Kidney tubule cell (primary cell): Measurements from ENCODE around the gene FAT1.

Source experiments
- DNase-seq: peaks from one replicate; pipeline ENCODE4 v3.0.0-alpha.2; 2018; ENCODE audit warnings: low spot score

The FAT1 gene

GRCh38 chr4:186570193-186570996 lies 153.3 kb downstream of the FAT1 start:
- DNase-seq = peak; percentile 90

- DNase-seq = no peak
Observed at GRCh38 chr4:186569533-186570192, 154.0 kb downstream of the FAT1 start.

- DNase-seq = no peak
Observed at GRCh38 chr4:186566068-186566467, 157.6 kb downstream of the FAT1 start.

- DNase-seq = peak; percentile 16
Observed at GRCh38 chr4:186563761-186564160, 159.9 kb downstream of the FAT1 start.

GRCh38 chr4:186561748-186562147 lies 161.9 kb downstream of the FAT1 start:
- no peak for DNase-seq

GRCh38 chr4:186560647-186561046 lies 163.0 kb downstream of the FAT1 start:
- DNase-seq = no peak

GRCh38 chr4:186557486-186557885 lies 166.2 kb downstream of the FAT1 start:
- peak; percentile 53 for DNase-seq

GRCh38 chr4:186557061-186557460 lies 166.6 kb downstream of the FAT1 start:
- no peak for DNase-seq

- DNase-seq = peak; percentile 36
Observed at GRCh38 chr4:186554914-186555827, 168.5 kb downstream of the FAT1 start, which contains the start of gene MTNR1A. TSS of gene MTNR1A (minus strand) at chr4:186555567. CDS start at chr4:186555365, 202 bp downstream.

GRCh38 chr4:186554539-186554913 lies 169.1 kb downstream of the FAT1 start:
- DNase-seq = peak; percentile 64

- no peak for DNase-seq
Observed at GRCh38 chr4:186553717-186554116, 169.9 kb downstream of the FAT1 start.

GRCh38 chr4:186551849-186552248 lies 171.8 kb downstream of the FAT1 start:
- DNase-seq = no peak

- no peak for DNase-seq
Observed at GRCh38 chr4:186545436-186545835, 178.2 kb downstream of the FAT1 start.

GRCh38 chr4:186543206-186543605 lies 180.4 kb downstream of the FAT1 start:
- no peak for DNase-seq

GRCh38 chr4:186541801-186542200 lies 181.9 kb downstream of the FAT1 start:
- DNase-seq = no peak

GRCh38 chr4:186537843-186538521 lies 185.7 kb downstream of the FAT1 start:
- DNase-seq = peak; percentile 36
